ENCODE measurements around the gene NIN.

DNA sequence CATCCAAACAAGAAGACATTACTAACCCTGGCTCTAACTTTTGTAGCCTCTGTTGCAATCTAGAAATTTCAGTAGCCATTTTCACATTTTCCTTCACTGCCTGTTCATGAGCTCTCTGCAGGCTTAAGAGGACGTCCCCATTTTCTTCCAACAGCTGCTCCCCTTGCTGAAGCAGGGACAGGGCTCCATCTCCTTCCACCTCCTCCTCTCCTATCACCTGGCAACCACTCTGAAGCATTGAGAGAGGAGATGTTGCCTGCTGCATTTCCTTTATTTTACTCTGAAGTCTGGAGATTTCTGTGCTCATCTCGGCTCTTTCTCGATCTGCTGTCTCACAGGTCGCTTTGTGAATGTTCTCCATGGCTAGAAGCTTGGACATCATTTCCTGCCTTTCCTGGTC, 73.3 kb downstream of the NIN start:
- TF ChIP-seq, protein P1, sequence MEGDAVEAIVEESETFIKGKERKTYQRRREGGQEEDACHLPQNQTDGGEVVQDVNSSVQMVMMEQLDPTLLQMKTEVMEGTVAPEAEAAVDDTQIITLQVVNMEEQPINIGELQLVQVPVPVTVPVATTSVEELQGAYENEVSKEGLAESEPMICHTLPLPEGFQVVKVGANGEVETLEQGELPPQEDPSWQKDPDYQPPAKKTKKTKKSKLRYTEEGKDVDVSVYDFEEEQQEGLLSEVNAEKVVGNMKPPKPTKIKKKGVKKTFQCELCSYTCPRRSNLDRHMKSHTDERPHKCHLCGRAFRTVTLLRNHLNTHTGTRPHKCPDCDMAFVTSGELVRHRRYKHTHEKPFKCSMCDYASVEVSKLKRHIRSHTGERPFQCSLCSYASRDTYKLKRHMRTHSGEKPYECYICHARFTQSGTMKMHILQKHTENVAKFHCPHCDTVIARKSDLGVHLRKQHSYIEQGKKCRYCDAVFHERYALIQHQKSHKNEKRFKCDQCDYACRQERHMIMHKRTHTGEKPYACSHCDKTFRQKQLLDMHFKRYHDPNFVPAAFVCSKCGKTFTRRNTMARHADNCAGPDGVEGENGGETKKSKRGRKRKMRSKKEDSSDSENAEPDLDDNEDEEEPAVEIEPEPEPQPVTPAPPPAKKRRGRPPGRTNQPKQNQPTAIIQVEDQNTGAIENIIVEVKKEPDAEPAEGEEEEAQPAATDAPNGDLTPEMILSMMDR (IDR thresholded peaks at IDR 0.05; ENCODE audit: low read depth, low read length, missing input control), result no peak
- TF ChIP-seq RAD21 (IDR thresholded peaks at IDR 0.05), result no peak
- TF ChIP-seq, protein P2, sequence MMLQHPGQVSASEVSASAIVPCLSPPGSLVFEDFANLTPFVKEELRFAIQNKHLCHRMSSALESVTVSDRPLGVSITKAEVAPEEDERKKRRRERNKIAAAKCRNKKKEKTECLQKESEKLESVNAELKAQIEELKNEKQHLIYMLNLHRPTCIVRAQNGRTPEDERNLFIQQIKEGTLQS (IDR thresholded peaks at IDR 0.05), result no peak
- TF ChIP-seq, protein P3, sequence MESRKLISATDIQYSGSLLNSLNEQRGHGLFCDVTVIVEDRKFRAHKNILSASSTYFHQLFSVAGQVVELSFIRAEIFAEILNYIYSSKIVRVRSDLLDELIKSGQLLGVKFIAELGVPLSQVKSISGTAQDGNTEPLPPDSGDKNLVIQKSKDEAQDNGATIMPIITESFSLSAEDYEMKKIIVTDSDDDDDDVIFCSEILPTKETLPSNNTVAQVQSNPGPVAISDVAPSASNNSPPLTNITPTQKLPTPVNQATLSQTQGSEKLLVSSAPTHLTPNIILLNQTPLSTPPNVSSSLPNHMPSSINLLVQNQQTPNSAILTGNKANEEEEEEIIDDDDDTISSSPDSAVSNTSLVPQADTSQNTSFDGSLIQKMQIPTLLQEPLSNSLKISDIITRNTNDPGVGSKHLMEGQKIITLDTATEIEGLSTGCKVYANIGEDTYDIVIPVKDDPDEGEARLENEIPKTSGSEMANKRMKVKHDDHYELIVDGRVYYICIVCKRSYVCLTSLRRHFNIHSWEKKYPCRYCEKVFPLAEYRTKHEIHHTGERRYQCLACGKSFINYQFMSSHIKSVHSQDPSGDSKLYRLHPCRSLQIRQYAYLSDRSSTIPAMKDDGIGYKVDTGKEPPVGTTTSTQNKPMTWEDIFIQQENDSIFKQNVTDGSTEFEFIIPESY (IDR thresholded peaks at IDR 0.05), result no peak
- no peak for TF ChIP-seq YY1 (IDR thresholded peaks at IDR 0.05)
- TF ChIP-seq, protein P4, sequence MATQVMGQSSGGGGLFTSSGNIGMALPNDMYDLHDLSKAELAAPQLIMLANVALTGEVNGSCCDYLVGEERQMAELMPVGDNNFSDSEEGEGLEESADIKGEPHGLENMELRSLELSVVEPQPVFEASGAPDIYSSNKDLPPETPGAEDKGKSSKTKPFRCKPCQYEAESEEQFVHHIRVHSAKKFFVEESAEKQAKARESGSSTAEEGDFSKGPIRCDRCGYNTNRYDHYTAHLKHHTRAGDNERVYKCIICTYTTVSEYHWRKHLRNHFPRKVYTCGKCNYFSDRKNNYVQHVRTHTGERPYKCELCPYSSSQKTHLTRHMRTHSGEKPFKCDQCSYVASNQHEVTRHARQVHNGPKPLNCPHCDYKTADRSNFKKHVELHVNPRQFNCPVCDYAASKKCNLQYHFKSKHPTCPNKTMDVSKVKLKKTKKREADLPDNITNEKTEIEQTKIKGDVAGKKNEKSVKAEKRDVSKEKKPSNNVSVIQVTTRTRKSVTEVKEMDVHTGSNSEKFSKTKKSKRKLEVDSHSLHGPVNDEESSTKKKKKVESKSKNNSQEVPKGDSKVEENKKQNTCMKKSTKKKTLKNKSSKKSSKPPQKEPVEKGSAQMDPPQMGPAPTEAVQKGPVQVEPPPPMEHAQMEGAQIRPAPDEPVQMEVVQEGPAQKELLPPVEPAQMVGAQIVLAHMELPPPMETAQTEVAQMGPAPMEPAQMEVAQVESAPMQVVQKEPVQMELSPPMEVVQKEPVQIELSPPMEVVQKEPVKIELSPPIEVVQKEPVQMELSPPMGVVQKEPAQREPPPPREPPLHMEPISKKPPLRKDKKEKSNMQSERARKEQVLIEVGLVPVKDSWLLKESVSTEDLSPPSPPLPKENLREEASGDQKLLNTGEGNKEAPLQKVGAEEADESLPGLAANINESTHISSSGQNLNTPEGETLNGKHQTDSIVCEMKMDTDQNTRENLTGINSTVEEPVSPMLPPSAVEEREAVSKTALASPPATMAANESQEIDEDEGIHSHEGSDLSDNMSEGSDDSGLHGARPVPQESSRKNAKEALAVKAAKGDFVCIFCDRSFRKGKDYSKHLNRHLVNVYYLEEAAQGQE (IDR thresholded peaks at IDR 0.05), result no peak
- TF ChIP-seq TAF1 (conservative IDR thresholded peaks at IDR 0.05), result no peak
- no peak for TF ChIP-seq JUND (IDR thresholded peaks at IDR 0.05)

Measured in liver (tissue), 3 donors.